ENCODE results near the gene PFN3.
"Not testable (repeated sequence)": the region's sequence is repeated elsewhere in the genome, so short reads cannot be mapped to it uniquely, and the experiment has no call there.

The PFN3 gene

DNA sequence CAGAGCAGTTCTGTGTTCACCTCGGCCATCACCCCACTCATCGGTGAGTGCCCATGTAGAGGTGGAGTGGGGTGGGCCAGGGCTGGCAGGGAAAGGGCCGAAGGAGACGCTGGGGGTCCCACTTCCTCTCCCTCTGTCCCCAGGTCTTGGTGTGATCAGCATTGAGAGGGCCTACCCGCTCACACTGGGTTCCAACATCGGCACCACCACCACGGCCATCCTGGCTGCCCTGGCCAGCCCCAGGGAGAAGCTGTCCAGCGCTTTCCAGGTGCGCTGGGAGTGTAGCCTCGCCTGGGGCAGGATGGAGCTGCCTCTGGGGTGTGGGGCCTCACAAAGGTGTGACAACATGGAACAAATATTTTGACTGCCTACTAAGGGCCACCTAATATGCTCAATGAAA is 3.7 kb downstream of the PFN3 start:
- no peak for FAIRE-seq

DNA sequence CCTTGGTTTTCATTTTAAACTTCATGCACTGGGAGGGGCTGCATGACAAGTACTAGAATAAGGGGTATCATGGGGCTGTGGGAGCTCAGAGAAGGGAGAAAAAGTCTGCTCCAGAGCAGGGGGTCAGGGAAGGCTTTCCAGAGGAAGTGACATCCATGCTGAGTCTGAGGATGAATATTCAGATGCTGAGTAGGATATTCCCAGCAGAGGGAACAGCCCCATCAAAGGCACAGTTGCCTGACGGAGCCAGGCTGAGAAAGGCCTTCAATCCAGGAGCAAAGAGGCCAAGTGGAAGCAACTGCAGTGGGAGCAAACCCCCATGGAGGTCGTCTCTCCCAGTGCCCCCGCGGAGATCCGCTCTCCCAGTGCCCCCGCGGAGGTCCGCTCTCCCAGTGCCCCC is 4.4 kb downstream of the PFN3 start:
- FAIRE-seq (no peak), DNase-seq (ENCODE audit: low spot score) (no peak)

More for the DNA sequence above, 3.7 kb downstream of the PFN3 start:
- DNase-seq (ENCODE audit: low spot score): no peak

GRCh38 chr5:177393990-177394389 is 6.5 kb downstream of the PFN3 start:
- no peak for FAIRE-seq

DNA sequence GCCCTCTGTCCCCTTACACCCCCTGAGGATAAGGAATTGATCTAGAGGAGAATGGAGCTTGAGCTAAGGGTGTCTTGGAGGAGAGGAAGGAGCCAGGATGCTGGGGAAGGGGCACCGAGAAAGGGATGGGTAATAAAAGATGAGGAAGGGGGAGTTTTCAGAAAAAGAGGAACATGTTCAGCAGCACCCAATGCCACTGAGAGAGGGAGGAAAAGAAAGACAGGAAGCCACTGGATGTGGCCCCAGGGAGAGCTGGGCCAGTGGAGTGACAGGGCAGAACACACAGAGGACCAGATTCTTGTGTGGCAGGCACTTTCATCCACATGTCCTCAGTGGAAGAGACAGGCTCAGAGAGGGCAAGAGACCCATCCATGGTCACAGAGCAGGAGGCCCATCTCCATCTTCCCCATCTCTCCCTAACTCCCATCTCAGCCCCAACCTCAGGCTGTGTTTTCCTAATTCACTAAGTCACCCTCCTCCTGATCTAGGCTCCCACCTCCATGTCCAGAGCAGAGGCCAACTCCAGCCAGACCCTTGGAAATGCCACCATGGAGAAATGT is 7.2 kb downstream of the PFN3 start:
- no peak for DNase-seq (ENCODE audit: low spot score)
- FAIRE-seq: no peak

More at GRCh38 chr5:177393990-177394389, 6.5 kb downstream of the PFN3 start:
- no peak for DNase-seq (ENCODE audit: low spot score)

DNA sequence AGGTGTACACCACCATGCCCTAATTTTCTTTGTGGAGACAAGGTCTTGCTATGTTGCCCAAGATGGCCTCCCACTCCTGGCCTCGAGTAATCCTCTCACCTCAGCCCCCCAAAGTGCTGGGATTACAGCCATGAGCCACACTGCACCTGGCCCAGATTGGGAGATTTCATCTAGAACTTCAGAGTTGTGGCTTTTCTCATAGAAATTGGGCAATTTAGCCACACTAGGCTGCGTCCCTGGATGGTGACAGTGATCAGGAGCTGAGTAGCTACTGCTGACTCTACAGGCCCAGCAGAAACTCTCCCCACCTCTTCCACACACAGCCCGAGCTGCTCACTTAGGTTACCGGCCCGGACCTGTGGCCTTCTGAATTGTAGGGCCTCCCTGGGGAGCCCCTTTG is 7.7 kb downstream of the PFN3 start:
- DNase-seq (ENCODE audit: low spot score) (no peak), FAIRE-seq (no peak)

GRCh38 chr5:177390363-177391300 is 9.8 kb downstream of the PFN3 start:
- FAIRE-seq (no peak), DNase-seq (ENCODE audit: low spot score) (peak; percentile 92)

- FAIRE-seq (no peak), DNase-seq (ENCODE audit: low spot score) (no peak)
Measured at GRCh38 chr5:177389241-177390169, 11.0 kb downstream of the PFN3 start.

DNA sequence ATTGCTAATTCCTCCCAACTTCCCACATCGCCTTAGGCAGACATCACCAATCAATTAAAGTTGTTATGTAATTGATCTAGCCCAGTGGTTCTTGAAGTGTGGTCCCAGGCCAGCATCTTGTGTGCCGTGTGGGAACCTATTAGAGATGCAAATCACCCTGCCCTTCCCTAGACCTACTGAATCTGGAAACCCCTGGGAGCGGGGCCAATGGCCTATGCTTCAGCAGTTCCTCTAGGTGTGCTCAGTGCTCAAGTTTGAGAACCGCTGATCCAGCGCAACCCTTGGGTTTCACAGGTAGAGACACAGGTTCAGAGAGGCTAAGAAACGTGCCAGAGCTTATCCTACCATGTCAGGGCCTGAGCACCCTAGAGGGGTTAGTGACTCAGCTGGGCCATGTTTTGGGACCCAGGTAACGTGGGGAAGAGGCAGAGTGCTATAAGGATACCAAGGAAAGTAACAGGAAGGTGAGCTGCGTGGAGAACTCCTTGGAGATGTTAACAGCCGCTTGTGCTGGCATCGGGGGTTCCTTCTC is 11.9 kb downstream of the PFN3 start:
- FAIRE-seq (no peak), DNase-seq (ENCODE audit: low spot score) (no peak)

DNA sequence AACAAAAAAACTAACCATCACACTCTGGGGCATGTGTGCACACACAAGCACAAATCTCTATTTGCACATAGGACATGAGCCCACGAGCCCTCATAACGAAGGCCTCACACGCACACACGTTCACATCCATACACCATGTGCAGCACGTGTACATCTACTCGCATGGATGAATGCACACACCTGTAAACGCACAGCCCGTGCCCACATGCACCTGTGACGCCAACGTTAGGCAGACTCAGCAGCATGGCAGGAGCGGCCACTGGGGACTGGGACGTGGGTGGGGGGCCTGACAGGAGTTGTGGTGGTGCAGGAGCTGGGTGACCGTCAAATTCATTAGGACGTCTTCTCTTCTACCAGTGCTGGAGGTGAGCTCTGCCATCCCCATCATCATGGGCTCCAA is 13.1 kb downstream of the PFN3 start:
- DNase-seq (ENCODE audit: low spot score): no peak
- no peak for FAIRE-seq

DNA sequence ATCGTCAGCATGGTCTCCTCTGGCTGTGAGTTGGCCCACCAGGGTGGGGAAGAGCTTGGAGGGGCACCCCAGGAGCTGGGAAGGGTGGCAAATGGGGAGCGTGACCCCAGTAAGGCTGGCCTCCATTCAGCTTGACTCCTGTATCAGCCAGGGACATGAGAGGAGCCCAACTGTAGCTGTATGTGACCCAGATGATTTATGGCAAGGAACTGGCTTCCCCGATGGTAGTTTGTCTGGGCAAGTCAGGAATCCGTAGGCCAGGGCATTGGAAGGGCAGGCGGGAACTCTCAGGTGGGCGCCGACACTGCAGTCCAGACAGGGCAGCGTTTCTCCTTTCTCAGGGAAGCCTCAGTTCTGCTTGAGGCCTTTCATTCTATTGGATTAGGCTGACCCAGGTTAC is 13.9 kb downstream of the PFN3 start:
- FAIRE-seq (no peak), DNase-seq (ENCODE audit: low spot score) (no peak)

GRCh38 chr5:177385720-177386119 is 14.7 kb downstream of the PFN3 start:
- no peak for FAIRE-seq
- DNase-seq (ENCODE audit: low spot score): no peak

- FAIRE-seq (no peak), DNase-seq (ENCODE audit: low spot score) (no peak)
Measured at GRCh38 chr5:177384134-177384533, 16.3 kb downstream of the PFN3 start, which contains the start of gene SLC34A1. TSS of gene SLC34A1 (plus strand) at chr5:177384434. CDS start at chr5:177385742, 1,308 bp downstream.

DNA sequence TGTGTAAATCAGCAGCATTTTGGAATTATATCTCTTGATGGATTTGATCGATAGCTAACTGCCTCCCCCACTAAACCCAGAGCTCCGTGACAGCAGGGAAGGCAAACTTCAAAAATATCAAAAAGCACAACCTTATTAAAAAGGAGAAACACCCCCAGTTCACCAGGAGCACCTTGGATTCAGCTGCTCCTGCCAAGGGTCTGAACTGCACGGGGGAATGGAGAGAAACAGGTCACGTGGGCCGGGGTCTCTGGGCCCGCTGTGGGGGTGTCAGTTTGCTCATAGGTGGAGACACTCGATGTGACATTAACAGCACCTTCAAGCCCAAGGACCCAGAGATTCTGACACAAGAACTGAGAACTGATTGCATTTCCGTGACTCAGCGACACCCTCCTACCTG is 17.3 kb downstream of the PFN3 start:
- DNase-seq (ENCODE audit: low spot score): no peak

GRCh38 chr5:177382423-177383029 is 17.9 kb downstream of the PFN3 start:
- DNase-seq (ENCODE audit: low spot score): no peak

More for the DNA sequence above, 17.3 kb downstream of the PFN3 start:
- FAIRE-seq: no peak

GRCh38 chr5:177380805-177381126 is 19.7 kb downstream of the PFN3 start:
- DNase-seq (ENCODE audit: low spot score) (no peak), FAIRE-seq (no peak)

More at GRCh38 chr5:177382423-177383029, 17.9 kb downstream of the PFN3 start:
- no peak for FAIRE-seq

GRCh38 chr5:177378884-177379883 is 21.3 kb downstream of the PFN3 start:
- FAIRE-seq: peak; percentile 53
- peak; percentile 60 for DNase-seq (ENCODE audit: low spot score)

DNA sequence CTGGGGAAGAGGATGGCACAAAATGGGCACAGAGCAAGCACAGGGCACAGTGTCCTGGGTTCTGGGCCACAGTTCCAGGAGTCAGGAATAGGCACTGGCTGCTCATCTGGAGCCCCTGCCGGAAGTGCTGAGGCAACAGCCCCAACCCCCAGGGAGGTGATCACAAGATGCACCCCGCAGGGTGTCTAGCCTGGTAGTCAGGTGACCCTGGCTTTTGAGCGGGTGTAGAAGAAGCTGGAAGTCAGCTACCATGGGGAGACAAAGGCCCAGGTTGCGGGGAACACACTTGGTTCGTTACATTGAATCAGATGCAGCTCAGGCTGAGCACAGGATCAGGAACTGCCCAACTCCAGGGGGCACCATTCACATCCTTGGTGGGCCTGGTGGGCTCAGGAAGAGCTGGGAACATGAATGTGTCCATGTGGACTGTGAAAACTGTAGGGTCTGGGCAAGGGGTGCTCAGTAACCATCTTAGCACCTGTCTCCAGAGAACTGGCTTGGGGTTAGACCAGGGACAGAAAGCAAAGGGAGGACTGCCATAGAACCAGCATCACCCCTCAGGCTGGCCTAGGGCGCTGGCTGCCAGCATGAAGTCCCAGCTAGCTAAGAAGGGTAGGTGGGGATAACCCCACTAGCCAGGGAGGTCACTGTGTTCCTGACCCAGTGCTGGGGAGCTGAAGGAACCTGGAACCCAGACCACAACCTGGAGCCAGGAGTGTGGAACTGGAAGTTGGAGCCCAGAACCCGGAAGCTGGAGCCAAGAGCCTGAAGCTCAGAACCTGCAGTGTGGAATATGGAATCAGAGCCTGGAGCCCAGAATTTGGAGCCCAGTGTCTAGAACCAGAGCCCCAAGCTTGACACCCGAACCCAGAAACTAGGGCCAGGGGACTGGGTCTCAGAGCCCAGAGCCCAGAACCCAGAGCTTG is 22.3 kb downstream of the PFN3 start:
- no peak for FAIRE-seq
- DNase-seq (ENCODE audit: low spot score): no peak

DNA sequence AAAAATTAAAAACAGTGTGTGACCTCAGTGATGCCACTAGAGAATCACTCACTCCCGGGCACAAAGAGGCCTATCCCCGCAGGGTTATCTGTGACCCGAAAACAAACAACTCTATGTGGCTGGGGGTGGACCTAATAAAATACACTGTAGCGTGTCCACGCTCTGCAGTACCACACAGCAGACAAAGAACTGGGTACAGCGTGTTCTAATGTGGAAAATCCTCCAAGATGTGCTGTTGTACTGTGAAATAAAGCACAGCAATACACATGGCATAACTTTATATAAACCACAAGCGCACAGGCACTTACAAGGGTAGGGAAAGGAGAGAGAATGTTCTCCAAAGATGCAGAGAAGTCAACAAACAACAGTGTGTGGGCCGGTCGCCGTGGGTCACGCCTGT is 24.4 kb downstream of the PFN3 start:
- no peak for DNase-seq (ENCODE audit: low spot score)
- FAIRE-seq: no peak

DNA sequence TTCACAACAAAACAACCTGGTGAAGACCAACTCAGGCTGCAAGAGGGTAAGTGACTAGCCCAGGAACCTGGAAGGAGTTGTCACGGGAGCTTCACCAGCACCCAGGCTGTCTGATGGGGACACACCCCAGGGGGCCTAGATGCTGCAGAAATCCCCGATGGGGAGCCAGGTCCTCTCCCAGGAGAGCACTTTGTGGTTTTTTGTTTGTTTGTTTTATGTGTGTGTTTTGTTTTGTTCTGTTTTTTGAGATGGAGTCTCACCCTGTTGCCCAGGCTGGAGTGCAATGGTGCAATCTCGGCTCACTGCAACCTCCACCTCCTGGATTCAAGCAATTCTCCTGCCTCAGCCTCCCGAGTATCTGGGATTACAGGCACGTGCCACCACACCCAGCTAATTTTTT is 24.9 kb downstream of the PFN3 start:
- not testable (repeated sequence) for FAIRE-seq; DNase-seq (ENCODE audit: low spot score)

Measured in urothelium cell line (cell line).